ENCODE results near the gene SLC25A31.
A peak's percentile ranks its signal among the peaks of the same experiment; 100 is the strongest.

The SLC25A31 gene

DNA sequence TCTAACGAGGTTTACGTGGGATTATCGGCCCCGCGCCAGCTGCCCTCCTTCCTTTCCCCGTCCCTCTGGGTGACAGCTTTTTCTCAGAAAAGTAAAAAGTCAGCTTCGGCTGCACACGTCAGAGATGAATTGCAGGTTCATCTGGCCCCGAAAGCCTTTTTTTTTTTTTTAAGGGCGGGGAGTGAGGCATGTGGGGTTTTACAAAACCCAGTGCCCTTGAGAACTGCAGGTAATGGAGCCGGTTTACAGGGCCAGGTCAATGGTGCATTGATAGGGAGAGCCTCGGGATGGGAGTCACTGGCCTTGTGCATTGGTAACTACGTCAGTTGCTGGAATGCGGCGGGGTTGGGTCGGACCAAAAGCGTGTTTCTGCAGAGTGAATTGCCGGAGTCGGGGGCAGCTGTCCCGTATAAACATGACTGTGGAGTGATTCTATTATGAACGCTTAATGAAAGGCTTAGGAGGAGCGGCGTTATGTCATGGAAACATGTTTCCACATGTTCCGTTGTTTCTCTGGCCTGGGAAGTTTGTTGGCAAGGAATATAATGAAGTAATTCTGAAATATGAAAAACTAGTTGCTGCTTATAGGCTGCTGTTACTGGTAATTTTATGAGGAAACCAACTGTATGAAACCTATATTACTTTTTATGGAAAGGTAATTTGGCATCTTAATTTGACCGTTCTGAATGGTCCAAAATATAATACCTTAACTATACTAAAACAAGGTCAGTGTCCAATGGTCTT is 53.0 kb downstream of the SLC25A31 start:
- TF ChIP-seq, protein P1, sequence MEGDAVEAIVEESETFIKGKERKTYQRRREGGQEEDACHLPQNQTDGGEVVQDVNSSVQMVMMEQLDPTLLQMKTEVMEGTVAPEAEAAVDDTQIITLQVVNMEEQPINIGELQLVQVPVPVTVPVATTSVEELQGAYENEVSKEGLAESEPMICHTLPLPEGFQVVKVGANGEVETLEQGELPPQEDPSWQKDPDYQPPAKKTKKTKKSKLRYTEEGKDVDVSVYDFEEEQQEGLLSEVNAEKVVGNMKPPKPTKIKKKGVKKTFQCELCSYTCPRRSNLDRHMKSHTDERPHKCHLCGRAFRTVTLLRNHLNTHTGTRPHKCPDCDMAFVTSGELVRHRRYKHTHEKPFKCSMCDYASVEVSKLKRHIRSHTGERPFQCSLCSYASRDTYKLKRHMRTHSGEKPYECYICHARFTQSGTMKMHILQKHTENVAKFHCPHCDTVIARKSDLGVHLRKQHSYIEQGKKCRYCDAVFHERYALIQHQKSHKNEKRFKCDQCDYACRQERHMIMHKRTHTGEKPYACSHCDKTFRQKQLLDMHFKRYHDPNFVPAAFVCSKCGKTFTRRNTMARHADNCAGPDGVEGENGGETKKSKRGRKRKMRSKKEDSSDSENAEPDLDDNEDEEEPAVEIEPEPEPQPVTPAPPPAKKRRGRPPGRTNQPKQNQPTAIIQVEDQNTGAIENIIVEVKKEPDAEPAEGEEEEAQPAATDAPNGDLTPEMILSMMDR (conservative IDR thresholded peaks at IDR 0.05; ENCODE audit: low read depth, low read length): no peak
- H3K4me3 ChIP-seq (ENCODE audit: low read length): peak overlapping the region; percentile 90
- DNase-seq (ENCODE audit: low read depth): peak; percentile 71

DNA sequence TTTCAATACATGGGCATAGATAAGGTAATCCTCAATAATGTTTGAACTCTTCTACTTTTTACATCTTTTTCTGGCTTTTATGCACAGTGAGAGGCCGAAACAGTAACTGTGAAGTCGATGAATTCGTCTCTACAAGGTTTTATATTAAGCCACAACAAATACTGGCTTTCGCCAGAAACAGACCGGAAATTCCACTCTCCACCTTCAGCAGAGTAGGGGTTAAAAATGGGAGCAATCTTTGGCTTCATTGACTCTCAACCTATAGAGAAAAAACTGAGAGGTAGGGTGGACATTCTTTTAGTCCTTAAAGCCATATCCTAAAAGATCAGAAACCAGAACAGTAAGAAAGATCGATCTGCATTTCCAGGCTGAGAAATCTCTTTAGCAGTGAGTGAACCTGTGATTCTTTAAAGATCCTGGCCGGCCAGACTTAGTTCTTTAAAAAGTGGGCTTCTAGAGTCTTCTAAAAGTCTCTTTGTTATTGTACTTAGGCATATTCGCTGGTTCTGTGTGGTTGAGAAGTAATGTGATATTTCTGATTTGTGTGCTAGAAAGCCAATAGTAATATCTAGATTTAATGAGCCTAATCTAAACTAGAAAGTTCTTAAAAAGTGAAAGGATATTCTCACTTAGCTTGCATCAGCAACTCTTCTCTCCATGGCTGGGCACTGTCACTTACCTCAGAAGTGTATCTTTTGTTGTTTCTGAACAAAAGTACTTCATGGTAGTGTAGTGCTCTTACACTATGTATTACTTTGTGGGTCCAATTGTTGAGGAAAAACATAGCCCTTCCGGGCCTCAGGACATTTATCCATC is 54.0 kb downstream of the SLC25A31 start:
- peak overlapping the region; percentile 90 for H3K4me3 ChIP-seq (ENCODE audit: low read length)
- no peak for DNase-seq (ENCODE audit: low read depth)
- TF ChIP-seq, protein P1 (conservative IDR thresholded peaks at IDR 0.05; ENCODE audit: low read depth, low read length): no peak

DNA sequence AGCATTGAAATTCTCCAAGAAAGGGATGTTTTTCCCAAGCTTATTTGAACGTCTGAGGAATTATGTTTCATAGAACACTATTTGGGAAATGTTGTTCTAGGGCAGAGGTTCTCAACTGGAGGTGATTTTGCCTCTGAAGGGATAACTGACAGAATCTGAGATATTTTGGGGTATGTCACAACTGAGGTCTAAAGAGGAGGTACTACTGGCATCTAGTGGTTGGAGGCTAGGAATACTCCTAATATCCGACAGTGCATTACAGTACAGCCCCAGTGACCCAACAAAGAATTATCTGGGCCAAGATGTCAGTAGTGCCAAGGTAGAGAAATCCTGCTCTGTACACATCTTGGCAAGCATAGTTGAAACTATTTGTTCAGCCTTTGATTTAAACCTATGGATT is 58.3 kb downstream of the SLC25A31 start:
- H3K4me3 ChIP-seq (ENCODE audit: low read length): no peak overlapping the region
- DNase-seq (ENCODE audit: low read depth): no peak
- TF ChIP-seq, protein P1 (conservative IDR thresholded peaks at IDR 0.05; ENCODE audit: low read depth, low read length): peak; percentile 27

DNA sequence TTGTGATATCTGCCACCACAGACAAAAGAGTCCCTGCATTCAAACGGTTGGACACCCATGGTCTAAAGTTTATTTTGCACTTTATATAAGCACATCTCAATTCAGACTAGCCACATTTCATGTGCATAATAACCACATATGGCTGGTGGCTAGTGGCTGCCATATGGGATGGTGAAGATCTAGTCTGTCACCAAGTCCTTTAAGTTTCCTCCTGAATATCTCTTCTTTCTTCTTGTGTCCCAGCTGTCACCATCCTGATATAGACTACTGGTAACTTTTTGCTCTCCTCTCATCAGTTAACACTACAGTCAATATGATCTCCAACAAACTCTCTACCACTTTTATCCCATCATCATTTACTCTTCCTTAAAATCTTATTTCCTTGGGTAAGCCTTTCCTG is 61.2 kb downstream of the SLC25A31 start:
- H3K4me3 ChIP-seq (ENCODE audit: low read length): no peak overlapping the region

DNA sequence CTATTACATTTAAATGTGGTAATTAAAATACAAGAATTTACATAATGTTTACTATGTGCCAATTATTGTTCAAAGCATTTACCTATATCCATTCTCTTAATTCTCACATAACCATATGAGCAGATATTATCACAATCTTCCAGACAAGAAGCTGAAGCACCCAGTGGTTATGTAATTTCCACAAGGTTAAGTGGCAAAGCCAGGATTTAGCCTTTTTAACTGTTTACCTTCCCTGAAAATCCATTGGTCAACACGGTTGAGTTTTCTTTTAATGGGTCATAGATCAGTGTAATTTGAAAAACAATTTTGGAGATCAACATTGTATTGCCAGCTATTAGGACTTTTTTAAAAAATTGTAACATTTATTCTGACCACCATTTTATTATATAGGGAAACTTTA is 63.3 kb downstream of the SLC25A31 start:
- no peak for DNase-seq (ENCODE audit: low read depth)
- TF ChIP-seq, protein P1 (conservative IDR thresholded peaks at IDR 0.05; ENCODE audit: low read depth, low read length): no peak
- no peak overlapping the region for H3K4me3 ChIP-seq (ENCODE audit: low read length)

More for the DNA sequence above, 61.2 kb downstream of the SLC25A31 start:
- no peak for DNase-seq (ENCODE audit: low read depth)
- TF ChIP-seq, protein P1 (conservative IDR thresholded peaks at IDR 0.05; ENCODE audit: low read depth, low read length): no peak

DNA sequence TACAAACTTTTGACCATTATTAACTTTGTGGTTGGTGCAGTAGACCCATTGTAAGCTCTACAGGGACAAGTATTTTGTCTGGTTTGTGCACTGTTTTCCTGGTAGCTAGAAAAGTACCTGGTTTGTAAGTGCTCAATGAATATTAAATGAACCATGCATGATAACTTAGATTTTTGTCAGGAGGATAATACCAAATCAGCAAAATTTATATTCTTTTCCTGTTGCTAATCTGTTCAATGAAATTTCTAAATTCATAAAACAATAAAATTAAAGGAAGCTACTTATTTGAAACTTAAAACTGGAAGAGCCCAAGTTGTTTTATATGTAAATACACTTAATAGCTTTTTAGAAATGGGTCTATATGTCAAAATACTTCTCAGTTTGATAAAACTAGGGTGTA is 69.5 kb downstream of the SLC25A31 start:
- TF ChIP-seq, protein P1 (conservative IDR thresholded peaks at IDR 0.05; ENCODE audit: low read depth, low read length): no peak
- H3K4me3 ChIP-seq (ENCODE audit: low read length): no peak overlapping the region
- DNase-seq (ENCODE audit: low read depth): no peak
